Measurements from ENCODE around the gene MEG3. TPM values are rescaled to one million over a fixed set of nuclear protein-coding genes. Genes with fewer than 3 reads are reported as not detected.

Gene MEG3
- total and polyA plus RNA-seq, 2 donors (not counting 3 experiments of a cell fraction or from before 2014, with no cell fraction given) = 378 to 508 TPM

- TF ChIP-seq POLR2AphosphoS5 (IDR thresholded peaks at IDR 0.05; ENCODE audit: insufficient read depth, low read depth, low read length) (no peak), EZH2 (IDR thresholded peaks at IDR 0.05; ENCODE audit: borderline replicate concordance, low read depth, low read length, severe bottlenecking) (no peak), POLR2A (IDR thresholded peaks at IDR 0.05; ENCODE audit: low read depth, low read length) (no peak), GATA2 (IDR thresholded peaks at IDR 0.05; ENCODE audit: insufficient read depth, insufficient read length, low read depth, low read length) (no peak), MAX (IDR thresholded peaks at IDR 0.05; ENCODE audit: insufficient read depth, insufficient read length) (no peak), FOS (IDR thresholded peaks at IDR 0.05; ENCODE audit: borderline replicate concordance, insufficient read depth, low read length) (no peak)
- ChIA-PET CTCF (interaction anchor here (0.6 to 1.2 kb wide), 2 partner anchors 82 to 135 kb away, joined by 3 read pairs; no protein-coding TSS in a partner anchor), POLR2A (no interaction called here)
- dilution Hi-C loops (cut with MboI; ENCODE audit: extremely low pct_ligation_motif_present, low sequenced_read_pairs) (no loop called here), intact Hi-C loops (cut with micrococcal nuclease) (no loop called here)
- Histone ChIP-seq H3K9me1 (replicated peaks; ENCODE audit: control insufficient read depth, extremely low read depth, insufficient read depth, low read length) (no peaks in the 10 kb centered on the region), H3K27ac (ENCODE audit: insufficient read depth, low read depth, low read length) (no peak overlapping the region), H3K9me3 (replicated peaks; ENCODE audit: control insufficient read depth, insufficient read depth, low read length) (no peaks in the 10 kb centered on the region), H2AFZ (ENCODE audit: low read depth, low read length) (no peak overlapping the region), H3K4me2 (ENCODE audit: insufficient read depth, low read length) (no peak overlapping the region), H3K36me3 (ENCODE audit: control insufficient read depth in 2 of 2, extremely low read depth in 1 of 2, insufficient read depth in 2 of 2, low read length in 2 of 2) (no peaks in the 10 kb centered on the region), H3K27me3 (ENCODE audit: control insufficient read depth in 2 of 2, insufficient read depth in 2 of 2, low read length in 2 of 2) (no peaks in the 10 kb centered on the region), H4K20me1 (replicated peaks; ENCODE audit: control insufficient read depth, extremely low read depth, insufficient read depth, low read length) (no peaks in the 10 kb centered on the region), H3K79me2 (ENCODE audit: control insufficient read depth, insufficient read depth, low read length) (no peaks in the 10 kb centered on the region), H3K4me1 (ENCODE audit: control insufficient read depth, extremely low read depth, insufficient read depth, low read length) (no peaks in the 10 kb centered on the region), H3K9ac (replicated peaks; ENCODE audit: extremely low read depth, insufficient read depth, low read length) (no peak overlapping the region), H3K4me3 (replicated peaks in 1 of 3; ENCODE audit: insufficient read depth in 1 of 3, low read depth in 1 of 3, low read length in 3 of 3) (no peak overlapping the region)
- FAIRE-seq (no peak), DNase-seq (ENCODE audit: low read depth, low spot score) (no peak)
- no TSS peak for BruUV-seq (replicated peaks)
Observed at GRCh38 chr14:100791348-100791735, 34.6 kb upstream of the MEG3 start.

GRCh38 chr14:100791995-100792394 lies 33.9 kb upstream of the MEG3 start:
- no peak overlapping the region for H3K27ac ChIP-seq (ENCODE audit: insufficient read depth, low read depth, low read length)
- no peaks in the 10 kb centered on the region for H3K4me1 ChIP-seq (ENCODE audit: control insufficient read depth, extremely low read depth, insufficient read depth, low read length)
- no peaks in the 10 kb centered on the region for H3K9me3 ChIP-seq (replicated peaks; ENCODE audit: control insufficient read depth, insufficient read depth, low read length)
- H2AFZ ChIP-seq (ENCODE audit: low read depth, low read length) = no peak overlapping the region
- H3K27me3 ChIP-seq (ENCODE audit: control insufficient read depth in 2 of 2, insufficient read depth in 2 of 2, low read length in 2 of 2) = no peaks in the 10 kb centered on the region
- ChIA-PET CTCF (no interaction called here), POLR2A (no interaction called here)
- no peak overlapping the region for H3K4me2 ChIP-seq (ENCODE audit: insufficient read depth, low read length)
- no peaks in the 10 kb centered on the region for H3K36me3 ChIP-seq (ENCODE audit: control insufficient read depth in 2 of 2, extremely low read depth in 1 of 2, insufficient read depth in 2 of 2, low read length in 2 of 2)
- DNase-seq (ENCODE audit: low read depth, low spot score) (no peak), FAIRE-seq (no peak)
- dilution Hi-C loops (cut with MboI; ENCODE audit: extremely low pct_ligation_motif_present, low sequenced_read_pairs) (no loop called here), intact Hi-C loops (cut with micrococcal nuclease) (no loop called here)
- H4K20me1 ChIP-seq (replicated peaks; ENCODE audit: control insufficient read depth, extremely low read depth, insufficient read depth, low read length) = no peaks in the 10 kb centered on the region
- no TSS peak for BruUV-seq (replicated peaks)
- H3K4me3 ChIP-seq (replicated peaks in 1 of 3; ENCODE audit: insufficient read depth in 1 of 3, low read depth in 1 of 3, low read length in 3 of 3) = no peak overlapping the region
- no peak overlapping the region for H3K9ac ChIP-seq (replicated peaks; ENCODE audit: extremely low read depth, insufficient read depth, low read length)
- TF ChIP-seq EZH2 (IDR thresholded peaks at IDR 0.05; ENCODE audit: borderline replicate concordance, low read depth, low read length, severe bottlenecking) = no peak
- no peak for TF ChIP-seq CTCF (IDR thresholded peaks at IDR 0.05; ENCODE audit: extremely low read depth in 1 of 2, insufficient read depth in 1 of 2, low read depth in 1 of 2, low read length in 2 of 2)
- no peak for TF ChIP-seq GATA2 (IDR thresholded peaks at IDR 0.05; ENCODE audit: insufficient read depth, insufficient read length, low read depth, low read length)
- TF ChIP-seq FOS (IDR thresholded peaks at IDR 0.05; ENCODE audit: borderline replicate concordance, insufficient read depth, low read length) = no peak
- TF ChIP-seq MYC (IDR thresholded peaks at IDR 0.05; ENCODE audit: low read depth, low read length) = no peak
- no peak for TF ChIP-seq POLR2AphosphoS5 (IDR thresholded peaks at IDR 0.05; ENCODE audit: insufficient read depth, low read depth, low read length)
- H3K9me1 ChIP-seq (replicated peaks; ENCODE audit: control insufficient read depth, extremely low read depth, insufficient read depth, low read length) = no peaks in the 10 kb centered on the region
- H3K79me2 ChIP-seq (ENCODE audit: control insufficient read depth, insufficient read depth, low read length) = no peaks in the 10 kb centered on the region
